COR-L47 (cell line): Measurements from ENCODE around the gene ARL1.
"Not testable (repeated sequence)": the region's sequence is repeated elsewhere in the genome, so short reads cannot be mapped to it uniquely, and the experiment has no call there.

Experiments used
- DNase-seq: peaks from one replicate; lab custom pipeline; 2025; lab: John Stamatoyannopoulos, UW

The ARL1 gene

GRCh38 chr12:101407436-101408345 lies at the start of gene ARL1:
TSS of gene ARL1 (minus strand) at chr12:101407772. CDS start at chr12:101407645, 127 bp downstream.
- peak; percentile 80 for DNase-seq

GRCh38 chr12:101455685-101456084 lies 48.1 kb upstream of the ARL1 start:
- DNase-seq: no peak

GRCh38 chr12:101441461-101442224 lies 34.1 kb upstream of the ARL1 start:
- DNase-seq: no peak

- DNase-seq: no peak
Measured at GRCh38 chr12:101439236-101439635, 31.7 kb upstream of the ARL1 start.

GRCh38 chr12:101436136-101436535 lies 28.6 kb upstream of the ARL1 start:
- no peak for DNase-seq

- DNase-seq: no peak
Measured at GRCh38 chr12:101430456-101430855, 22.9 kb upstream of the ARL1 start.

GRCh38 chr12:101424620-101425019 lies 17.0 kb upstream of the ARL1 start:
- DNase-seq: no peak

GRCh38 chr12:101422066-101422465 lies 14.5 kb upstream of the ARL1 start:
- DNase-seq: not testable (repeated sequence)

- DNase-seq: no peak
Measured at GRCh38 chr12:101415228-101415627, 7.7 kb upstream of the ARL1 start.

- DNase-seq: peak; percentile 41
Measured at GRCh38 chr12:101414533-101415119, 7.1 kb upstream of the ARL1 start.

GRCh38 chr12:101410169-101410568 lies 2.6 kb upstream of the ARL1 start:
- not testable (repeated sequence) for DNase-seq

GRCh38 chr12:101407049-101407435 lies 530 bp downstream of the ARL1 start:
- DNase-seq: no peak

GRCh38 chr12:101391181-101391580 lies 16.4 kb downstream of the ARL1 start:
- DNase-seq: not testable (repeated sequence)

- no peak for DNase-seq
Measured at GRCh38 chr12:101379149-101379548, 28.4 kb downstream of the ARL1 start.

- DNase-seq: no peak
Measured at GRCh38 chr12:101375573-101375972, 32.0 kb downstream of the ARL1 start.

- DNase-seq: no peak
Measured at GRCh38 chr12:101372431-101372830, 35.1 kb downstream of the ARL1 start.

- DNase-seq: no peak
Measured at GRCh38 chr12:101368016-101368415, 39.6 kb downstream of the ARL1 start.

GRCh38 chr12:101361455-101361854 lies 46.1 kb downstream of the ARL1 start:
- no peak for DNase-seq

- no peak for DNase-seq
Measured at GRCh38 chr12:101356794-101357193, 50.8 kb downstream of the ARL1 start.

- DNase-seq: no peak
Measured at GRCh38 chr12:101351682-101352081, 55.9 kb downstream of the ARL1 start.

GRCh38 chr12:101343893-101344292 lies 63.7 kb downstream of the ARL1 start:
- no peak for DNase-seq
